GM12878 (cell line): ENCODE measurements around the gene TRIM68. TPM values are rescaled to one million over a fixed set of nuclear protein-coding genes. Genes with fewer than 3 reads are reported as not detected.

Source experiments
- ATAC-seq: fragments of 200-7000 bp; cut with Tn5 transposase; 3 replicates; pipeline ENCODE4 v1.9.1; 2020; ENCODE audit warnings: mild to moderate bottlenecking, moderate library complexity
- BruUV-seq: library from RNA; stranded (reverse); fragments of 400-500 nt; replicated peaks from 2 replicates; lab custom pipeline; 2021; lab: Mats Ljungman, UMichigan
- CTCF ChIA-PET: fragments of 300-600 bp; sonication (Branson Sonifier 250); formaldehyde crosslinking; extraction: SDS; loops from one replicate; lab custom pipeline; 2021; ENCODE audit warnings: inconsistent platforms; lab: Yijun Ruan, JAX
- POLR2A ChIA-PET: fragments of 350-600 bp; formaldehyde crosslinking; extraction: SDS; loops from one replicate; lab custom pipeline; 2021; ENCODE audit warnings: inconsistent platforms; lab: Charles Lee
- RAD21 ChIA-PET: fragments of 300-600 bp; sonication (Branson Sonifier 250); formaldehyde crosslinking; loops from one replicate; lab custom pipeline; 2023; ENCODE audit warnings: antibody characterized with exemption; ENCODE audit not compliant: unreplicated experiment; lab: Charles Lee
- SMC1A ChIA-PET: fragments of 300-600 bp; sonication (Branson Sonifier 250); formaldehyde crosslinking; loops from one replicate; lab custom pipeline; 2023; ENCODE audit not compliant: unreplicated experiment, uncharacterized antibody; lab: Charles Lee
- DNase-seq: peaks from one replicate; pipeline ENCODE4 v3.0.0-alpha.2; 2011; ENCODE audit warnings: low read depth, low spot score
- FAIRE-seq: peaks from 3 replicates; lab custom pipeline; 2011; peaks lifted over from hg19 to GRCh38; lab: Jason Lieb, UNC
- H2AFZ ChIP-seq: 2 replicates; pipeline ENCODE4 v1.6.0; 2011; ENCODE audit warnings: low read depth, low read length, control low read depth; ENCODE audit not compliant: control insufficient read depth
- H3K27ac ChIP-seq: 2 replicates; pipeline ENCODE4 v1.5.1; 2011; ENCODE audit warnings: control low read depth; ENCODE audit not compliant: control insufficient read depth, insufficient read depth
- H3K27me3 ChIP-seq, 2 experiments: replicated peaks in 1 of 2; 2 replicates each; pipeline versions ENCODE4 v1.6.0 to v1.6.1; 2011; ENCODE audit warnings: low read length in 1 of 2; ENCODE audit not compliant: control insufficient read depth in 2 of 2, insufficient read depth in 2 of 2
- H3K36me3 ChIP-seq, 2 experiments: 2 replicates each; pipeline ENCODE4 v1.5.1; 2011; ENCODE audit warnings: low read length in 1 of 2; ENCODE audit not compliant: control insufficient read depth in 2 of 2, insufficient read depth in 2 of 2
- H3K4me1 ChIP-seq: 2 replicates; pipeline ENCODE4 v1.6.1; 2011; ENCODE audit warnings: mild to moderate bottlenecking, low read length, moderate library complexity, mixed read lengths; ENCODE audit not compliant: control insufficient read depth, insufficient read depth
- H3K4me2 ChIP-seq: 2 replicates; pipeline ENCODE4 v1.6.0; 2011; ENCODE audit warnings: control low read depth; ENCODE audit not compliant: control insufficient read depth, insufficient read depth
- H3K4me3 ChIP-seq: fragments of 200-600 bp; sonication (generic); 2 replicates; pipeline ENCODE4 v1.5.1; 2016
- H3K79me2 ChIP-seq: 2 replicates; pipeline ENCODE4 v1.6.0; 2011; ENCODE audit warnings: low read length; ENCODE audit not compliant: control insufficient read depth, insufficient read depth
- H3K9ac ChIP-seq: 2 replicates; pipeline ENCODE4 v1.8.0; 2011; ENCODE audit warnings: low read length, control low read depth, mixed read lengths; ENCODE audit not compliant: control insufficient read depth, insufficient read depth
- H3K9me3 ChIP-seq: replicated peaks from 3 replicates; pipeline ENCODE4 v1.5.1; 2011; ENCODE audit warnings: mild to moderate bottlenecking, low read length; ENCODE audit not compliant: control insufficient read depth, insufficient read depth
- H4K20me1 ChIP-seq: 2 replicates; pipeline ENCODE4 v1.6.0; 2011; ENCODE audit not compliant: control insufficient read depth, insufficient read depth
- BCLAF1 ChIP-seq: fragments of 450-650 bp; IDR thresholded peaks from 2 replicates; pipeline ENCODE4 v1.6.1; 2017; ENCODE audit warnings: antibody characterized with exemption, mild to moderate bottlenecking, moderate library complexity
- E2F8 ChIP-seq: fragments of 450-650 bp; IDR thresholded peaks from 2 replicates; pipeline ENCODE4 v1.6.1; 2018; ENCODE audit warnings: mild to moderate bottlenecking, low read depth, moderate library complexity; ENCODE audit not compliant: partially characterized antibody
- EED ChIP-seq: sonication (generic); IDR thresholded peaks from 2 replicates; pipeline ENCODE4 v1.6.1; 2016; ENCODE audit warnings: antibody characterized with exemption, low read depth
- EP300 ChIP-seq, 2 experiments: fragments of 150-350 bp in 1 of 2; IDR thresholded peaks; 2 replicates each; pipeline ENCODE4 v1.6.1; 2011 to 2012; ENCODE audit warnings: low read depth in 2 of 2, low read length in 2 of 2, borderline replicate concordance in 1 of 2, improper control_type of control experiment in 1 of 2, inconsistent platforms in 1 of 2; ENCODE audit not compliant: control insufficient read depth in 1 of 2
- ETV6 ChIP-seq, 2 experiments: fragments of 450-650 bp in 1 of 2; IDR thresholded peaks in 1 of 2; conservative IDR thresholded peaks in 1 of 2; 2 replicates each; pipeline ENCODE4 v1.6.1; 2014; ENCODE audit warnings: antibody characterized with exemption in 1 of 2, borderline replicate concordance in 1 of 2, low read depth in 1 of 2, mild to moderate bottlenecking in 1 of 2, moderate library complexity in 1 of 2
- GABPA ChIP-seq: IDR thresholded peaks from 2 replicates; pipeline ENCODE4 v1.6.1; 2014; ENCODE audit warnings: antibody characterized with exemption, low read depth, mild to moderate bottlenecking, inconsistent platforms
- IKZF2 ChIP-seq, 2 experiments: fragments of 450-650 bp; IDR thresholded peaks; 2 replicates each; pipeline ENCODE4 v1.6.1; 2017; ENCODE audit warnings: mild to moderate bottlenecking in 2 of 2, moderate library complexity in 2 of 2
- MLLT1 ChIP-seq: fragments of 450-650 bp; IDR thresholded peaks from 2 replicates; pipeline ENCODE4 v1.6.1; 2016; ENCODE audit warnings: mild to moderate bottlenecking
- MYC ChIP-seq: IDR thresholded peaks from 2 replicates; pipeline ENCODE4 v1.6.1; 2011; ENCODE audit warnings: mild to moderate bottlenecking, low read length, moderate library complexity, inconsistent platforms; ENCODE audit not compliant: insufficient read depth, insufficient replicate concordance, insufficient read length, severe bottlenecking
- RELA ChIP-seq: fragments of 450-650 bp; IDR thresholded peaks from 2 replicates; pipeline ENCODE4 v1.8.0; 2014; ENCODE audit warnings: borderline replicate concordance; ENCODE audit not compliant: partially characterized antibody
- SPI1 ChIP-seq: IDR thresholded peaks from 2 replicates; pipeline ENCODE4 v1.6.1; 2011; ENCODE audit warnings: low read depth, mild to moderate bottlenecking, low read length, moderate library complexity, borderline replicate concordance; ENCODE audit not compliant: insufficient read depth
- YY1 ChIP-seq: IDR thresholded peaks from 2 replicates; pipeline ENCODE4 v1.6.1; 2011; ENCODE audit warnings: low read depth, mild to moderate bottlenecking, low read length
- WGBS: methylation state at CpG from one replicate; pipeline ENCODE4 v1.1.6; 2016; ENCODE audit warnings: low lambda C conversion rate; ENCODE audit not compliant: insufficient replicate concordance, insufficient coverage; ENCODE audit errors: missing lambda C conversion rate; 5-methylcytosine and 5-hydroxymethylcytosine counted together
- in situ Hi-C: fragments of 300-500 bp; cut with MboI; formaldehyde crosslinking; loops from 9 replicates; pipeline ENCODE4 v1.14.3; 2018; ENCODE audit warnings: mixed read lengths
- intact Hi-C: fragments of 100-400 bp; cut with micrococcal nuclease; formaldehyde crosslinking; loops from one replicate; pipeline ENCODE4 v1.14.2; 2022; ENCODE audit not compliant: unreplicated experiment
- polyA plus RNA-seq, 11 experiments: library from polyadenylated mRNA; depleted of rRNA in 4 of 11; unstranded in 6 of 11; stranded (reverse) in 5 of 11; fragments of >200 nt; fragmentation: Nextera tagmentation in 4 of 11; fragmentation: Illumina TruSeq in 1 of 11; extraction: Ambion mirVana in 4 of 11; extraction: Trizol in 1 of 11; gene quantifications; 1 replicate in 1 of 11; 2 replicates in 10 of 11; pipeline versions ENCODE4 v1.2.1 to v1.2.3, GENCODE V29; 2011 to 2016; ENCODE audit warnings: inconsistent platforms in 2 of 11, missing spikeins in 2 of 11, low read depth in 1 of 11
- total RNA-seq, 4 experiments: library from RNA; depleted of rRNA in 3 of 4; stranded (reverse); fragments of >200 nt in 3 of 4; fragmentation: Illumina TruSeq in 1 of 4; extraction: Trizol in 1 of 4; gene quantifications; 2 replicates each; pipeline versions ENCODE4 v1.2.1 to v1.2.3, GENCODE V29; 2013 to 2021

The TRIM68 gene
- total and polyA plus RNA-seq, 10 of the 15 experiments (the other 5 are each of a cell fraction or from before 2014, with no cell fraction given): 3.3 to 13.7 (median 8.3) TPM

DNA sequence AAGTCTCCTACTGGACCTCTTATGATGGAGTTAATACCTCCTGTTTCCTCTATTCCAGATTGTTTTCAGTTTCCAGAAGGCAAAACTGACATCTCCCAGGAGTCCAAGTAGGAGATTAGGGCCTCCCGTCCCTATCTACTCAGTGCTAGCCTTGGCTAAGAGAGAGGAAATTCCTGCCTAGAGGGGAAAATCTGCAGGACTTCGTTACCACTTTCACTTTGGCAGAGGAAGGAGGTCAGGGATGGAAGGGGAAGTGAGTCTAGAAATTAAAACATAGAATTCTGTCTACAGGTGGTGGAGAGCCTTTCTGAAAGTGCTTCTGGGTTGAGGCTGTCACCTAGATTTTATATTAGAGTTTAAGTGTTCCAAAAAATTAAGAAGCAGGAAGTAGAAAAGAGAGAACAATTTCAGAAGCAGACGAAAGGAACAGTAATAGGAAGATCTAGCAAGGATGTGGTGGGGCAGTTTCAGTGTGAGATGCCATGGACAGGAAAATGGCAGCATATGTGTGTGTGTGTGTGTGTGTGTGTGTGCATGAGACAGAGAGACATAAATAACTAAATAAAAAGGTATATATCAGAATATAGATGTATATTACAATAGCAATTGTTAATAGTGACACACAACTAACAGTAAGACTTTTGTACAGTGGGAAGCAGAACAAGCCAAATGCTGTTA lies 2.4 kb upstream of the TRIM68 start:
- Histone ChIP-seq H3K36me3 (no peaks in the 10 kb centered on the region), H3K4me2 (peak overlapping the region; percentile 75), H3K27ac (no peak overlapping the region), H4K20me1 (no peaks in the 10 kb centered on the region), H3K4me1 (peaks cover 3% of the 10 kb centered on the region; the same call in 1 of the 2 replicates), H3K9ac (no peak overlapping the region), H3K27me3 (no peaks in the 10 kb centered on the region; a peak in 1 of 4 replicates), H3K9me3 (no peaks in the 10 kb centered on the region; the same call in 2 of the 3 replicates), H3K4me3 (peak overlapping the region; percentile 28; the same call in 1 of the 2 replicates), H2AFZ (peak overlapping the region; percentile 83), H3K79me2 (peaks cover 3% of the 10 kb centered on the region; the same call in 1 of the 2 replicates)
- FAIRE-seq (no peak), DNase-seq (no peak), ATAC-seq (no peak)
- POLR2A ChIA-PET: no interaction called here
- intact Hi-C loops (no loop called here), in situ Hi-C loops (no loop called here)
- RAD21 ChIA-PET: no interaction called here
- BruUV-seq: no TSS peak
- 14% methylated on average over 3 of the region's 3 CpGs for WGBS
- CTCF ChIA-PET: no interaction called here
- SMC1A ChIA-PET: no interaction called here
- peak; percentile 20; the same call in 1 of the 2 replicates for TF ChIP-seq EED
- no peak for TF ChIP-seq MYC
- TF ChIP-seq E2F8: no peak
- TF ChIP-seq GABPA: 0 out of 2 replicates have a peak, but pooled peaks have one; percentile 9
- TF ChIP-seq EP300 (IDR thresholded peaks at IDR 0.05; ENCODE audit: borderline replicate concordance in 1 of 2, control insufficient read depth in 1 of 2, low read depth in 2 of 2, low read length in 2 of 2): no peak
- TF ChIP-seq ETV6 (conservative IDR thresholded peaks at IDR 0.05 in 1 of 2, IDR thresholded peaks at IDR 0.05 in 1 of 2; ENCODE audit: borderline replicate concordance in 1 of 2, low read depth in 1 of 2): peak in 1 of 2 experiments; percentile 49; a peak in 2 of 4 replicates
- TF ChIP-seq MLLT1: no peak
- TF ChIP-seq RELA: no peak
- TF ChIP-seq SPI1: peak; percentile 69; the same call in 1 of the 2 replicates
- no peak for TF ChIP-seq BCLAF1
- 0 out of 2 replicates have a peak, but pooled peaks have one; percentile 21 for TF ChIP-seq YY1
- peak; percentile 31 to 37; a peak in 3 of 4 replicates for TF ChIP-seq IKZF2 (IDR thresholded peaks at IDR 0.05)
